SJSA1 (cell line): Measurements from ENCODE around the gene APLF. TPM values are rescaled to one million over a fixed set of nuclear protein-coding genes. Genes with fewer than 3 reads are reported as not detected.

Source experiments
- DNase-seq, 2 experiments: peaks; one replicate each; pipeline ENCODE4 v3.0.0-alpha.2; 2015 to 2020; ENCODE audit warnings: low spot score in 2 of 2, low read depth in 1 of 2
- H3K27ac ChIP-seq: fragments of 250-450 bp; sonication (Bioruptor Pico); 2 replicates; pipeline ENCODE4 v1.5.1; 2020; ENCODE audit warnings: mild to moderate bottlenecking, moderate library complexity
- H3K27me3 ChIP-seq: fragments of 250-450 bp; sonication (Bioruptor Pico); replicated peaks from 2 replicates; pipeline ENCODE4 v1.5.1; 2020; ENCODE audit warnings: mild to moderate bottlenecking, moderate library complexity
- H3K36me3 ChIP-seq: fragments of 250-450 bp; sonication (Bioruptor Pico); 2 replicates; pipeline ENCODE4 v1.5.1; 2020; ENCODE audit warnings: mild to moderate bottlenecking
- H3K4me1 ChIP-seq: fragments of 250-450 bp; sonication (Bioruptor Pico); replicated peaks from 2 replicates; pipeline ENCODE4 v1.6.1; 2021; ENCODE audit warnings: mild to moderate bottlenecking
- H3K4me3 ChIP-seq: fragments of 250-450 bp; sonication (Bioruptor Pico); 2 replicates; pipeline ENCODE4 v1.5.1; 2020; ENCODE audit warnings: mild to moderate bottlenecking
- H3K9me3 ChIP-seq: fragments of 250-450 bp; sonication (Bioruptor Pico); replicated peaks from 2 replicates; pipeline ENCODE4 v1.5.1; 2020; ENCODE audit warnings: mild to moderate bottlenecking
- total RNA-seq: library from RNA; depleted of rRNA; stranded (reverse); fragments of >200 nt; shearing (Covaris generic); gene quantifications from 2 replicates; pipeline ENCODE4 v1.2.3, GENCODE V29; 2014; rRNA removed

APLF gene
- total RNA-seq, 1 experiment from 2014 or later, result 1.8 TPM

GRCh38 chr2:68607837-68608236 is 140.5 kb downstream of the APLF start:
- DNase-seq, result no peak
- Histone ChIP-seq H3K27ac (no peak overlapping the region), H3K4me3 (no peak overlapping the region), H3K9me3 (no peaks in the 10 kb centered on the region), H3K36me3 (no peaks in the 10 kb centered on the region), H3K27me3 (no peaks in the 10 kb centered on the region), H3K4me1 (no peaks in the 10 kb centered on the region)

- Histone ChIP-seq H3K27ac (no peak overlapping the region), H3K4me3 (no peak overlapping the region), H3K9me3 (no peaks in the 10 kb centered on the region), H3K27me3 (no peaks in the 10 kb centered on the region), H3K36me3 (no peaks in the 10 kb centered on the region), H3K4me1 (no peaks in the 10 kb centered on the region)
- DNase-seq, result no peak
Measured at GRCh38 chr2:68612765-68613519, 145.6 kb downstream of the APLF start.

- Histone ChIP-seq H3K27me3 (no peaks in the 10 kb centered on the region), H3K36me3 (no peaks in the 10 kb centered on the region), H3K9me3 (no peaks in the 10 kb centered on the region), H3K4me1 (no peaks in the 10 kb centered on the region), H3K27ac (no peak overlapping the region), H3K4me3 (no peak overlapping the region)
- no peak for DNase-seq
Measured at GRCh38 chr2:68620772-68621171, 153.4 kb downstream of the APLF start.

- Histone ChIP-seq H3K27me3 (no peaks in the 10 kb centered on the region), H3K4me1 (no peaks in the 10 kb centered on the region), H3K27ac (no peak overlapping the region), H3K36me3 (no peaks in the 10 kb centered on the region), H3K4me3 (no peak overlapping the region), H3K9me3 (no peaks in the 10 kb centered on the region)
- no peak for DNase-seq
Measured at GRCh38 chr2:68623820-68624219, 156.4 kb downstream of the APLF start.

GRCh38 chr2:68627615-68628014 is 160.2 kb downstream of the APLF start:
- H3K27me3 ChIP-seq, result no peaks in the 10 kb centered on the region; the same call in 1 of the 2 replicates
- no peaks in the 10 kb centered on the region for H3K4me1 ChIP-seq
- no peaks in the 10 kb centered on the region for H3K9me3 ChIP-seq
- H3K36me3 ChIP-seq, result no peaks in the 10 kb centered on the region
- DNase-seq, result no peak
- H3K4me3 ChIP-seq, result no peak overlapping the region
- H3K27ac ChIP-seq, result no peak overlapping the region

Other genes with a start within 250 kb of the APLF start
- gene PPP3R1, start 215.1 kb upstream of the APLF start, total RNA-seq, result 18.7 and 26.5 TPM in 2 replicates
- 5.0 and 14.0 TPM in 2 replicates for gene CNRIP1, start 147.6 kb upstream of the APLF start, total RNA-seq
- not detected in 2 replicates for gene PLEK, start 102.3 kb upstream of the APLF start, total RNA-seq
- gene FBXO48, start 291 bp upstream of the APLF start, total RNA-seq, result 0.60 and 0.74 TPM in 2 replicates
- 0.03 TPM in 1 of 2 replicates, not detected in the other for gene PROKR1, start 176.0 kb downstream of the APLF start, total RNA-seq